Sigmoid colon (tissue), 7 donors: Measurements from ENCODE around the gene GLP2R. TPM values are rescaled to one million over a fixed set of nuclear protein-coding genes. Genes with fewer than 3 reads are reported as not detected.
A peak's percentile ranks its signal among the peaks of the same experiment; 100 is the strongest.

Experiments
- DNase-seq: peaks from one replicate; pipeline ENCODE4 v3.0.0-alpha.2; 2019
- H3K27ac ChIP-seq, 4 donors: fragments of 200-600 bp; sonication (generic); one replicate each; pipeline ENCODE4 v1.5.1; 2016 to 2019; ENCODE audit warnings: mild to moderate bottlenecking in 1 of 4
- H3K27me3 ChIP-seq, 3 donors: fragments of 200-600 bp; sonication (generic); one replicate each; pipeline ENCODE4 v1.5.1; 2019; ENCODE audit warnings: mild to moderate bottlenecking in 1 of 3
- H3K36me3 ChIP-seq, 4 donors: fragments of 200-600 bp; sonication (generic); one replicate each; pipeline ENCODE4 v1.5.1; 2016 to 2019
- H3K4me1 ChIP-seq, 4 donors: fragments of 200-600 bp; sonication (generic); one replicate each; pipeline ENCODE4 v1.5.1; 2017 to 2019
- H3K4me3 ChIP-seq, 4 donors: fragments of 200-600 bp; sonication (generic); one replicate each; pipeline ENCODE4 v1.5.1; 2017 to 2019; ENCODE audit warnings: mild to moderate bottlenecking in 2 of 4, moderate library complexity in 1 of 4
- H3K9me3 ChIP-seq, 4 donors: fragments of 200-600 bp in 3 of 4; sonication (generic) in 3 of 4; one replicate each; pipeline versions ENCODE4 v1.5.1 to v1.6.1; 2013 to 2019
- EP300 ChIP-seq, 4 donors: sonication (generic); formaldehyde crosslinking; IDR thresholded peaks; one replicate each; pipeline ENCODE4 v1.6.1; 2017; ENCODE audit warnings: antibody characterized with exemption in 4 of 4
- POLR2A ChIP-seq, 2 donors: fragments of 450-650 bp; IDR thresholded peaks; one replicate each; pipeline ENCODE4 v1.6.1; 2016; ENCODE audit warnings: antibody characterized with exemption in 2 of 2, mild to moderate bottlenecking in 2 of 2, moderate library complexity in 2 of 2
- POLR2AphosphoS5 ChIP-seq, 4 donors: sonication (generic); formaldehyde crosslinking; IDR thresholded peaks; one replicate each; pipeline ENCODE4 v1.6.1; 2017; ENCODE audit warnings: antibody characterized with exemption in 4 of 4
- WGBS, 2 donors: extraction: QIAGEN DNeasy Blood & Tissue Kit; methylation state at CpG; one replicate each; pipeline ENCODE4 v1.1.7; 2013; 5-methylcytosine and 5-hydroxymethylcytosine counted together
- intact Hi-C: fragments of 100-400 bp; cut with DNase I; formaldehyde crosslinking; loops from one replicate; pipeline ENCODE4 v1.15.1; 2023
- polyA plus RNA-seq, 3 donors: library from polyadenylated mRNA; stranded (reverse); fragments of 200-250 nt; gene quantifications; one replicate each; pipeline ENCODE4 v1.2.3, GENCODE V29; 2013
- total RNA-seq, 4 donors: library from RNA; depleted of rRNA; stranded (reverse); fragments of >200 nt; gene quantifications; one replicate each; pipeline ENCODE4 v1.1.0, GENCODE V29; 2016
- TF ChIP-seq, protein P1 (sequence below), 4 experiments: fragments of 450-650 bp in 3 of 4; fragments of 200-600 bp in 1 of 4; IDR thresholded peaks; one replicate each; pipeline ENCODE4 v1.5.1; 2016 to 2019; ENCODE audit warnings: antibody characterized with exemption in 4 of 4, mild to moderate bottlenecking in 3 of 4, moderate library complexity in 2 of 4
- donor health status: healthy with polysubstance abuse.
- donor health status: Bipolar disorder and iron deficiency.
- donor health status: healthy.

The GLP2R gene
- total and polyA plus RNA-seq, 7 donors = 0.89 to 56.2 (median 28.5) TPM

- Histone ChIP-seq H3K36me3 (no peaks in the 10 kb centered on the region), H3K27ac (peak overlapping the region in 3 of 4 donors; percentile 48 to 67 (median 59)), H3K9me3 (peaks cover 0 to 3% (median 0%) of the 10 kb centered on the region in 4 donors), H3K27me3 (no peaks in the 10 kb centered on the region), H3K4me1 (peaks cover 0 to 12% (median 2%) of the 10 kb centered on the region in 4 donors), H3K4me3 (no peak overlapping the region)
- intact Hi-C loops = no loop called here
- peak; percentile 81 for DNase-seq
- TF ChIP-seq EP300 (IDR thresholded peaks at IDR 0.05) = no peak
- TF ChIP-seq POLR2AphosphoS5 (IDR thresholded peaks at IDR 0.05) = peak in 1 of 4 donors; percentile 4
- TF ChIP-seq POLR2A (IDR thresholded peaks at IDR 0.05) = no peak
- 76 to 86% methylated on average over 21 of the region's 21 CpGs for whole genome bisulfite sequencing, 2 donors
Measured at GRCh38 chr17:9899280-9900043, 73.7 kb downstream of the GLP2R start.

DNA sequence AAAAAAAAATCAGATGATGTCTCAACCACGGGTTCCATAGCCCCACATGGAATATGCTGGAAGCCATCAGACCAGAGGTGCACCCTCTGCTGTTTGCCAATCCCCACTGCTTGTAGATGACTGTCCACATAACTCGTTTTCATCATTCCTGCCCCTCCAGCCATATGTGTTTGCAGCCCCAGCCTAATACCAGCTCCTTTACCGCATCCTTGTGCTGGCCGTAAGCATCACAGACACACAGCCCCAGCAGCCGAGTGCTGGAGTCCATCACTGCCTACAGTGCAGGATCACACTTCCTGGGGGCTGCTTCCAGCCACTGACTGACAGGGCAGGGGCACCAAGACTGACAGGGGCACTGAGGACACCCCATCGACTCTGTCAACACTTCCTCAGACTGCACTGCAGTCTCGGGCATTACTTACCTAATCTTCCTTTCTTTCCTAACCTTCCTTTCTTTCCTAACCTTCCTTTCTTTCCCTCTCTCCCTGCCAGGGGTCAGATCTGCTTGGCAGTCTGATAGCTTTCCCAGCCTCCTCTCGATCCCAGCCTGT, 74.4 kb downstream of the GLP2R start:
- intact Hi-C loops = no loop called here
- no peaks in the 10 kb centered on the region for H3K36me3 ChIP-seq
- WGBS, 2 donors = 39 to 41% methylated on average over 8 of the region's 8 CpGs
- DNase-seq = no peak
- TF ChIP-seq POLR2AphosphoS5 (IDR thresholded peaks at IDR 0.05) (no peak), POLR2A (IDR thresholded peaks at IDR 0.05) (no peak), EP300 (IDR thresholded peaks at IDR 0.05) (no peak)
- TF ChIP-seq, protein P1, sequence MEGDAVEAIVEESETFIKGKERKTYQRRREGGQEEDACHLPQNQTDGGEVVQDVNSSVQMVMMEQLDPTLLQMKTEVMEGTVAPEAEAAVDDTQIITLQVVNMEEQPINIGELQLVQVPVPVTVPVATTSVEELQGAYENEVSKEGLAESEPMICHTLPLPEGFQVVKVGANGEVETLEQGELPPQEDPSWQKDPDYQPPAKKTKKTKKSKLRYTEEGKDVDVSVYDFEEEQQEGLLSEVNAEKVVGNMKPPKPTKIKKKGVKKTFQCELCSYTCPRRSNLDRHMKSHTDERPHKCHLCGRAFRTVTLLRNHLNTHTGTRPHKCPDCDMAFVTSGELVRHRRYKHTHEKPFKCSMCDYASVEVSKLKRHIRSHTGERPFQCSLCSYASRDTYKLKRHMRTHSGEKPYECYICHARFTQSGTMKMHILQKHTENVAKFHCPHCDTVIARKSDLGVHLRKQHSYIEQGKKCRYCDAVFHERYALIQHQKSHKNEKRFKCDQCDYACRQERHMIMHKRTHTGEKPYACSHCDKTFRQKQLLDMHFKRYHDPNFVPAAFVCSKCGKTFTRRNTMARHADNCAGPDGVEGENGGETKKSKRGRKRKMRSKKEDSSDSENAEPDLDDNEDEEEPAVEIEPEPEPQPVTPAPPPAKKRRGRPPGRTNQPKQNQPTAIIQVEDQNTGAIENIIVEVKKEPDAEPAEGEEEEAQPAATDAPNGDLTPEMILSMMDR (IDR thresholded peaks at IDR 0.05) = no peak
- H3K4me1 ChIP-seq = peaks cover 0 to 12% (median 2%) of the 10 kb centered on the region in 4 donors
- H3K9me3 ChIP-seq = no peaks in the 10 kb centered on the region
- no peaks in the 10 kb centered on the region for H3K27me3 ChIP-seq
- H3K27ac ChIP-seq = peak overlapping the region; percentile 35 to 67 (median 54)
- H3K4me3 ChIP-seq = no peak overlapping the region

- Histone ChIP-seq H3K27ac (peak overlapping the region; percentile 45 to 67 (median 56)), H3K9me3 (no peaks in the 10 kb centered on the region), H3K36me3 (no peaks in the 10 kb centered on the region), H3K27me3 (no peaks in the 10 kb centered on the region), H3K4me3 (no peak overlapping the region), H3K4me1 (peaks cover 0 to 12% (median 2%) of the 10 kb centered on the region in 4 donors)
- no peak for DNase-seq
- TF ChIP-seq POLR2A (IDR thresholded peaks at IDR 0.05) (no peak), POLR2AphosphoS5 (IDR thresholded peaks at IDR 0.05) (peak; percentile 14 to 47 (median 26)), EP300 (IDR thresholded peaks at IDR 0.05) (no peak)
- TF ChIP-seq, protein P1 (IDR thresholded peaks at IDR 0.05) = no peak
- intact Hi-C loops = no loop called here
- 37 to 62% methylated on average over 8 of the region's 8 CpGs for WGBS, 2 donors
Measured at GRCh38 chr17:9900784-9901183, 75.1 kb downstream of the GLP2R start.

DNA sequence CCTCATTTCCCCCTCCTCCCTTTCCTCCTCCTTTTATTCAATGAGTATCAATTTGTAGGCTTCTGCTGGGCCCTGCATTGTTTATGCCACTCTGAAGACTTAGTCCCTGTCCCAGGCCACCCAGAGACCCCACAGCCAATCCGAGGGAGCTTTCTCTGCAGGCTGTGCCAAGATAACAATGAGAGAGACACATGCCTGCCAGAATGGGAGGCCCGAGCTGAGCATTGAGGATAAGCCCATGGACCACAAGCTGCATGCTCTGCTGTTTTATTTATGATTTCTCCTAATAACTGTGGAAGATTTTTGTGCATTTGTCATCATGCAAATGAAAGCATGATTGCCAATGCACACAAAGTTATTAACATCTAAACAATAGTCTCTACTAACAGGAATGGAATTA, 76.4 kb downstream of the GLP2R start:
- TF ChIP-seq POLR2AphosphoS5 (IDR thresholded peaks at IDR 0.05) (no peak), EP300 (IDR thresholded peaks at IDR 0.05) (no peak), POLR2A (IDR thresholded peaks at IDR 0.05) (no peak)
- TF ChIP-seq, protein P1 (IDR thresholded peaks at IDR 0.05) = no peak
- Histone ChIP-seq H3K4me3 (no peak overlapping the region), H3K9me3 (no peaks in the 10 kb centered on the region), H3K36me3 (no peaks in the 10 kb centered on the region), H3K27ac (no peak overlapping the region), H3K27me3 (no peaks in the 10 kb centered on the region), H3K4me1 (peaks cover 0 to 12% (median 2%) of the 10 kb centered on the region in 4 donors)
- no peak for DNase-seq
- WGBS, 2 donors = 15 to 31% methylated on average over 2 of the region's 2 CpGs
- intact Hi-C loops = no loop called here
